OCI-LY3 (cell line): ENCODE results near the gene MARK3.

Source experiments
- H2AFZ ChIP-seq: fragments of 200-600, 300-600 bp; shearing (Covaris generic); 2 replicates; pipeline ENCODE4 v1.6.0; 2014; ENCODE audit warnings: antibody characterized with exemption, low read depth, low read length
- H3K27ac ChIP-seq: fragments of 200-600, 300-600 bp; sonication (generic); 2 replicates; pipeline ENCODE4 v1.5.1; 2014; ENCODE audit warnings: mild to moderate bottlenecking, low read length, moderate library complexity, mixed read lengths
- H3K27me3 ChIP-seq: fragments of 200-600, 300-600 bp; sonication (generic); 2 replicates; pipeline ENCODE4 v1.6.1; 2014; ENCODE audit warnings: low read depth, low read length, mixed read lengths
- H3K36me3 ChIP-seq: fragments of 200-600, 300-600 bp; sonication (generic); replicated peaks from 2 replicates; pipeline ENCODE3; 2014; ENCODE audit warnings: low read depth, low read length, mixed read lengths
- H3K4me1 ChIP-seq: fragments of 300-600, 200-600 bp; sonication (generic); 2 replicates; pipeline ENCODE4 v1.6.1; 2014; ENCODE audit warnings: low read length, mixed read lengths
- H3K4me2 ChIP-seq: fragments of 200-600, 300-600 bp; sonication (generic); 2 replicates; pipeline ENCODE4 v1.6.1; 2014; ENCODE audit warnings: low read length, mixed read lengths
- H3K4me3 ChIP-seq: fragments of 300-600, 200-600 bp; sonication (generic); 2 replicates; pipeline ENCODE4 v1.5.1; 2014; ENCODE audit warnings: antibody characterized with exemption, mild to moderate bottlenecking, low read length, moderate library complexity
- H3K79me2 ChIP-seq: fragments of 300-600, 200-600 bp; shearing (Covaris generic); 2 replicates; pipeline ENCODE4 v1.6.1; 2014; ENCODE audit warnings: mild to moderate bottlenecking, low read length, mixed read lengths
- H3K9ac ChIP-seq: fragments of 300-600, 200-600 bp; shearing (Covaris generic); 2 replicates; pipeline ENCODE4 v1.6.0; 2014; ENCODE audit warnings: mild to moderate bottlenecking, low read length, moderate library complexity
- H3K9me3 ChIP-seq: fragments of 200-600, 300-600 bp; shearing (Covaris generic); 2 replicates; pipeline ENCODE4 v1.6.1; 2014; ENCODE audit warnings: low read length, mixed read lengths; ENCODE audit not compliant: insufficient read depth
- H4K20me1 ChIP-seq: fragments of 200-600, 300-600 bp; sonication (generic); 2 replicates; pipeline ENCODE4 v1.6.1; 2016; ENCODE audit warnings: low read length, mixed read lengths; ENCODE audit not compliant: insufficient read depth
- EZH2phosphoT487 ChIP-seq: fragments of 200-600 bp; shearing (Covaris generic); IDR thresholded peaks from 2 replicates; pipeline ENCODE4 v1.6.1; 2018; ENCODE audit warnings: antibody characterized with exemption, mixed run types, low read depth
- TF ChIP-seq, protein P1 (sequence below): fragments of 200-600, 300-600 bp; sonication (generic); IDR thresholded peaks from 2 replicates; pipeline ENCODE4 v1.5.1; 2014; ENCODE audit warnings: antibody characterized with exemption, low read length, low read depth

MARK3 gene

GRCh38 chr14:103526914-103527248, 141.7 kb downstream of the MARK3 start:
- Histone ChIP-seq H3K27ac (peak overlapping the region; percentile 98), H3K4me2 (peak overlapping the region; percentile 71), H2AFZ (no peak overlapping the region), H3K9me3 (no peaks in the 10 kb centered on the region), H3K9ac (peak overlapping the region; percentile 53; the same call in 1 of the 2 replicates), H4K20me1 (peaks cover 3% of the 10 kb centered on the region; the same call in 1 of the 2 replicates), H3K4me3 (peak overlapping the region; percentile 53), H3K36me3 (peaks cover 43% of the 10 kb centered on the region), H3K27me3 (no peaks in the 10 kb centered on the region), H3K4me1 (peaks cover 65% of the 10 kb centered on the region), H3K79me2 (peaks cover 62% of the 10 kb centered on the region)
- no peak for TF ChIP-seq EZH2phosphoT487
- TF ChIP-seq, protein P1, sequence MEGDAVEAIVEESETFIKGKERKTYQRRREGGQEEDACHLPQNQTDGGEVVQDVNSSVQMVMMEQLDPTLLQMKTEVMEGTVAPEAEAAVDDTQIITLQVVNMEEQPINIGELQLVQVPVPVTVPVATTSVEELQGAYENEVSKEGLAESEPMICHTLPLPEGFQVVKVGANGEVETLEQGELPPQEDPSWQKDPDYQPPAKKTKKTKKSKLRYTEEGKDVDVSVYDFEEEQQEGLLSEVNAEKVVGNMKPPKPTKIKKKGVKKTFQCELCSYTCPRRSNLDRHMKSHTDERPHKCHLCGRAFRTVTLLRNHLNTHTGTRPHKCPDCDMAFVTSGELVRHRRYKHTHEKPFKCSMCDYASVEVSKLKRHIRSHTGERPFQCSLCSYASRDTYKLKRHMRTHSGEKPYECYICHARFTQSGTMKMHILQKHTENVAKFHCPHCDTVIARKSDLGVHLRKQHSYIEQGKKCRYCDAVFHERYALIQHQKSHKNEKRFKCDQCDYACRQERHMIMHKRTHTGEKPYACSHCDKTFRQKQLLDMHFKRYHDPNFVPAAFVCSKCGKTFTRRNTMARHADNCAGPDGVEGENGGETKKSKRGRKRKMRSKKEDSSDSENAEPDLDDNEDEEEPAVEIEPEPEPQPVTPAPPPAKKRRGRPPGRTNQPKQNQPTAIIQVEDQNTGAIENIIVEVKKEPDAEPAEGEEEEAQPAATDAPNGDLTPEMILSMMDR: no peak

- peak overlapping the region; percentile 98 for H3K27ac ChIP-seq
- peaks cover 47% of the 10 kb centered on the region for H3K36me3 ChIP-seq
- no peaks in the 10 kb centered on the region for H3K27me3 ChIP-seq
- peaks cover 3% of the 10 kb centered on the region; the same call in 1 of the 2 replicates for H4K20me1 ChIP-seq
- TF ChIP-seq EZH2phosphoT487: no peak
- TF ChIP-seq, protein P1: no peak
- H2AFZ ChIP-seq: no peak overlapping the region
- H3K4me2 ChIP-seq: peak overlapping the region; percentile 100
- no peaks in the 10 kb centered on the region for H3K9me3 ChIP-seq
- peaks cover 66% of the 10 kb centered on the region for H3K79me2 ChIP-seq
- H3K9ac ChIP-seq: peak overlapping the region; percentile 97
- peaks cover 61% of the 10 kb centered on the region for H3K4me1 ChIP-seq
- H3K4me3 ChIP-seq: peak overlapping the region; percentile 95
Observed at GRCh38 chr14:103527408-103528145, 142.4 kb downstream of the MARK3 start.

GRCh38 chr14:103528146-103528586, 143.0 kb downstream of the MARK3 start:
- peak overlapping the region; percentile 95 for H3K4me3 ChIP-seq
- H3K9ac ChIP-seq: peak overlapping the region; percentile 97
- H4K20me1 ChIP-seq: peaks cover 3% of the 10 kb centered on the region; the same call in 1 of the 2 replicates
- H3K4me1 ChIP-seq: peaks cover 65% of the 10 kb centered on the region
- TF ChIP-seq EZH2phosphoT487: no peak
- TF ChIP-seq, protein P1: no peak
- H3K27me3 ChIP-seq: no peaks in the 10 kb centered on the region
- H3K4me2 ChIP-seq: peak overlapping the region; percentile 100
- H3K79me2 ChIP-seq: peaks cover 66% of the 10 kb centered on the region
- H3K9me3 ChIP-seq: no peaks in the 10 kb centered on the region
- H2AFZ ChIP-seq: no peak overlapping the region
- peak overlapping the region; percentile 98 for H3K27ac ChIP-seq
- H3K36me3 ChIP-seq: peaks cover 51% of the 10 kb centered on the region

GRCh38 chr14:103528587-103529382, 143.6 kb downstream of the MARK3 start, which contains the start of gene TRMT61A:
Gene TRMT61A, plus strand, starts transcription at chr14:103529196. Its CDS starts 783 bp downstream, at chr14:103529979.
- TF ChIP-seq, protein P1: no peak
- no peak for TF ChIP-seq EZH2phosphoT487
- peak within 1 kb of the TSS; percentile 98 for H3K27ac ChIP-seq
- H4K20me1 ChIP-seq: peaks cover 3% of the 10 kb centered on the region; the same call in 1 of the 2 replicates
- peaks cover 53% of the 10 kb centered on the region for H3K36me3 ChIP-seq
- peaks cover 65% of the 10 kb centered on the region for H3K4me1 ChIP-seq
- peak within 1 kb of the TSS; percentile 100 for H3K4me2 ChIP-seq
- H3K79me2 ChIP-seq: peaks cover 64% of the 10 kb centered on the region
- H3K4me3 ChIP-seq: peak within 1 kb of the TSS; percentile 95
- H3K27me3 ChIP-seq: no peaks in the 10 kb centered on the region
- peak within 1 kb of the TSS; percentile 97 for H3K9ac ChIP-seq
- no peak within 1 kb of the TSS for H2AFZ ChIP-seq
- no peaks in the 10 kb centered on the region for H3K9me3 ChIP-seq
